Sigmoid colon (tissue), 7 donors: ENCODE measurements around the gene HOXB4. TPM values are rescaled to one million over a fixed set of nuclear protein-coding genes. Genes with fewer than 3 reads are reported as not detected.

ENCODE experiments used
- DNase-seq: peaks from one replicate; pipeline ENCODE4 v3.0.0-alpha.2; 2019
- H3K27ac ChIP-seq, 4 donors: fragments of 200-600 bp; sonication (generic); one replicate each; pipeline ENCODE4 v1.5.1; 2016 to 2019; ENCODE audit warnings: mild to moderate bottlenecking in 1 of 4
- H3K27me3 ChIP-seq, 3 donors: fragments of 200-600 bp; sonication (generic); one replicate each; pipeline ENCODE4 v1.5.1; 2019; ENCODE audit warnings: mild to moderate bottlenecking in 1 of 3
- H3K36me3 ChIP-seq, 4 donors: fragments of 200-600 bp; sonication (generic); one replicate each; pipeline ENCODE4 v1.5.1; 2016 to 2019
- H3K4me1 ChIP-seq, 4 donors: fragments of 200-600 bp; sonication (generic); one replicate each; pipeline ENCODE4 v1.5.1; 2017 to 2019
- H3K4me3 ChIP-seq, 4 donors: fragments of 200-600 bp; sonication (generic); one replicate each; pipeline ENCODE4 v1.5.1; 2017 to 2019; ENCODE audit warnings: mild to moderate bottlenecking in 2 of 4, moderate library complexity in 1 of 4
- H3K9me3 ChIP-seq, 4 donors: fragments of 200-600 bp in 3 of 4; sonication (generic) in 3 of 4; one replicate each; pipeline versions ENCODE4 v1.5.1 to v1.6.1; 2013 to 2019
- CTCF ChIP-seq, 4 experiments: fragments of 450-650 bp in 3 of 4; fragments of 200-600 bp in 1 of 4; IDR thresholded peaks; one replicate each; pipeline ENCODE4 v1.5.1; 2016 to 2019; ENCODE audit warnings: antibody characterized with exemption in 4 of 4, mild to moderate bottlenecking in 3 of 4, moderate library complexity in 2 of 4
- EP300 ChIP-seq, 4 donors: sonication (generic); formaldehyde crosslinking; IDR thresholded peaks; one replicate each; pipeline ENCODE4 v1.6.1; 2017; ENCODE audit warnings: antibody characterized with exemption in 4 of 4
- POLR2A ChIP-seq, 2 donors: fragments of 450-650 bp; IDR thresholded peaks; one replicate each; pipeline ENCODE4 v1.6.1; 2016; ENCODE audit warnings: antibody characterized with exemption in 2 of 2, mild to moderate bottlenecking in 2 of 2, moderate library complexity in 2 of 2
- POLR2AphosphoS5 ChIP-seq, 4 donors: sonication (generic); formaldehyde crosslinking; IDR thresholded peaks; one replicate each; pipeline ENCODE4 v1.6.1; 2017; ENCODE audit warnings: antibody characterized with exemption in 4 of 4
- WGBS, 2 donors: extraction: QIAGEN DNeasy Blood & Tissue Kit; methylation state at CpG; one replicate each; pipeline ENCODE4 v1.1.7; 2013; 5-methylcytosine and 5-hydroxymethylcytosine counted together
- intact Hi-C: fragments of 100-400 bp; cut with DNase I; formaldehyde crosslinking; loops from one replicate; pipeline ENCODE4 v1.15.1; 2023
- polyA plus RNA-seq, 3 donors: library from polyadenylated mRNA; stranded (reverse); fragments of 200-250 nt; gene quantifications; one replicate each; pipeline ENCODE4 v1.2.3, GENCODE V29; 2013
- total RNA-seq, 4 donors: library from RNA; depleted of rRNA; stranded (reverse); fragments of >200 nt; gene quantifications; one replicate each; pipeline ENCODE4 v1.1.0, GENCODE V29; 2016
- donor health status: healthy with polysubstance abuse.
- donor health status: Bipolar disorder and iron deficiency.
- donor health status: healthy.

The HOXB4 gene
- total and polyA plus RNA-seq, 7 donors: 0.23 to 8.3 (median 4.6) TPM

GRCh38 chr17:48569674-48570324, 8.4 kb downstream of the HOXB4 start:
- intact Hi-C loops: no loop called here
- peaks cover 0 to 100% (median 97%) of the 10 kb centered on the region in 4 donors for H3K4me1 ChIP-seq
- TF ChIP-seq POLR2A (IDR thresholded peaks at IDR 0.05): no peak
- TF ChIP-seq EP300 (IDR thresholded peaks at IDR 0.05): no peak
- no peak for TF ChIP-seq POLR2AphosphoS5 (IDR thresholded peaks at IDR 0.05)
- peak in 1 of 4 experiments; percentile 25 for TF ChIP-seq CTCF (IDR thresholded peaks at IDR 0.05)
- no peaks in the 10 kb centered on the region for H3K27me3 ChIP-seq
- 73 to 81% methylated on average over 6 of the region's 6 CpGs for WGBS, 2 donors
- H3K27ac ChIP-seq: peak overlapping the region; percentile 94 to 99 (median 96)
- no peak for DNase-seq
- peak overlapping the region; percentile 18 to 84 (median 38) for H3K4me3 ChIP-seq
- no peaks in the 10 kb centered on the region for H3K9me3 ChIP-seq
- no peaks in the 10 kb centered on the region for H3K36me3 ChIP-seq

GRCh38 chr17:48569240-48569582, 8.9 kb downstream of the HOXB4 start:
- Histone ChIP-seq H3K4me1 (peaks cover 0 to 100% (median 97%) of the 10 kb centered on the region in 4 donors), H3K36me3 (no peaks in the 10 kb centered on the region), H3K4me3 (peak overlapping the region; percentile 18 to 84 (median 36)), H3K27ac (peak overlapping the region; percentile 94 to 99 (median 96)), H3K27me3 (no peaks in the 10 kb centered on the region), H3K9me3 (no peaks in the 10 kb centered on the region)
- TF ChIP-seq CTCF (IDR thresholded peaks at IDR 0.05): no peak
- TF ChIP-seq POLR2AphosphoS5 (IDR thresholded peaks at IDR 0.05): no peak
- TF ChIP-seq EP300 (IDR thresholded peaks at IDR 0.05): no peak
- TF ChIP-seq POLR2A (IDR thresholded peaks at IDR 0.05): no peak
- 60 to 69% methylated on average over 3 of the region's 3 CpGs for WGBS, 2 donors
- DNase-seq: no peak
- intact Hi-C loops: no loop called here

GRCh38 chr17:48568499-48569239, 9.5 kb downstream of the HOXB4 start:
- intact Hi-C loops: no loop called here
- H3K4me1 ChIP-seq: peaks cover 0 to 100% (median 97%) of the 10 kb centered on the region in 4 donors
- peak overlapping the region; percentile 94 to 99 (median 96) for H3K27ac ChIP-seq
- no peak for TF ChIP-seq POLR2A (IDR thresholded peaks at IDR 0.05)
- peak in 2 of 4 donors; percentile 60 to 63 for TF ChIP-seq POLR2AphosphoS5 (IDR thresholded peaks at IDR 0.05)
- no peak for TF ChIP-seq CTCF (IDR thresholded peaks at IDR 0.05)
- peak in 1 of 4 donors; percentile 19 for TF ChIP-seq EP300 (IDR thresholded peaks at IDR 0.05)
- H3K27me3 ChIP-seq: no peaks in the 10 kb centered on the region
- H3K4me3 ChIP-seq: peak overlapping the region; percentile 3 to 84 (median 36)
- H3K9me3 ChIP-seq: no peaks in the 10 kb centered on the region
- WGBS, 2 donors: 44 to 82% methylated on average over 33 of the region's 33 CpGs
- H3K36me3 ChIP-seq: no peaks in the 10 kb centered on the region
- DNase-seq: no peak

GRCh38 chr17:48567646-48568354, 10.3 kb downstream of the HOXB4 start:
- TF ChIP-seq EP300 (IDR thresholded peaks at IDR 0.05): no peak
- TF ChIP-seq CTCF (IDR thresholded peaks at IDR 0.05): no peak
- TF ChIP-seq POLR2A (IDR thresholded peaks at IDR 0.05): no peak
- TF ChIP-seq POLR2AphosphoS5 (IDR thresholded peaks at IDR 0.05): no peak
- no peaks in the 10 kb centered on the region for H3K27me3 ChIP-seq

More at GRCh38 chr17:48567646-48568354, 10.3 kb downstream of the HOXB4 start:
- Histone ChIP-seq H3K27ac (peak overlapping the region; percentile 94 to 99 (median 96)), H3K36me3 (no peaks in the 10 kb centered on the region), H3K4me1 (peaks cover 0 to 100% (median 97%) of the 10 kb centered on the region in 4 donors), H3K4me3 (peak overlapping the region in 3 of 4 donors; percentile 31 to 84 (median 40)), H3K9me3 (no peaks in the 10 kb centered on the region)
- intact Hi-C loops: no loop called here
- WGBS, 2 donors: 33 to 67% methylated on average over 2 of the region's 2 CpGs
- no peak for DNase-seq
